Adrenal gland (tissue), 5 donors: ENCODE measurements around the gene MOB2.

Experiments used
- POLR2A ChIP-seq, 2 donors: fragments of 450-650 bp; IDR thresholded peaks; one replicate each; pipeline ENCODE4 v1.6.1; 2017; ENCODE audit warnings: antibody characterized with exemption in 2 of 2, mild to moderate bottlenecking in 2 of 2, moderate library complexity in 1 of 2
- TF ChIP-seq, protein P1 (sequence below), 6 experiments: fragments of 450-650 bp in 4 of 6; fragments of 200-600 bp in 2 of 6; sonication (generic) in 1 of 6; IDR thresholded peaks; 1 replicate in 5 of 6; 2 replicates in 1 of 6; pipeline versions ENCODE4 v1.5.1 to v1.8.0; 2016 to 2021; ENCODE audit warnings: antibody characterized with exemption in 6 of 6, mild to moderate bottlenecking in 2 of 6, moderate library complexity in 1 of 6
- donor health status: DM: no; HTN: no; CAD: no.

DNA sequence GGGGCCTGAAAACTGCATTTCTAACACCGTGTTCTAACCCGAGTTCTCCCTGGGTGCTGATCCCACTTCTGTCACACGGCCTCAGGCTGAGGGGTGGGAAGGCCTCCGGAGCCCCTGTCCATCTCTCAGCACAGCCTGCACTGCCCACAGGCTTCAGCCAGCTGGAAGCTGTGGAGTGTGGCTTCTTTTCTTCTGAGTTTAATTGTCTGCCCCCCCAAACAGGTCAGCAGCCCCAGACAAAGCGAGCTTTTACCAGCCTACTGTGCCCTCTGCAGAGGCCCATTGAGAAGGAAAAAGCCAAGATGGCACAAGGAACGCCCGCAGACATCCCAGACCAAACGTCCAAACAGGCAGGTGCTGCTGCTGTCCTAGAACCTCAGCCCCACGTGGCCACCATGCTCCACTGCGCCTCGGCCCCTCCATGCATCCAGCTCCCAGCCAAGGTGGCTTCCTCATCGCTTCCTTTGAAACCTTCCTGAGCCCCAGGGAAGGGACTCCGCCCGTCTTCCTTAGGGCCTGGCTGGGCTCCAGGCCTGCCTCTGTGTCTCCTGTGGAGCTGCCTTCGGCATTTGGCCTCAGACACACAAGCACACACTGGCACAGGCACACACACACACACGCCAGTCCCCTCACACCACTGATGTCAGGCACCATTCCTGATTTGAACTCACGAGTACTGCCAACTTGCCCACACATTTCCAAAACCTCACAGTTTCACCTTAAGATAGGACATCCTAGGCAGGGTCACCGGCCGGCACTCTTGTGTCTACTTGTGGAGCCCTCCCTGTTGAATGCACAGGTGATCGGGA lies 1.7 kb downstream of the MOB2 start:
- no peak for TF ChIP-seq POLR2A (IDR thresholded peaks at IDR 0.05)
- TF ChIP-seq, protein P1, sequence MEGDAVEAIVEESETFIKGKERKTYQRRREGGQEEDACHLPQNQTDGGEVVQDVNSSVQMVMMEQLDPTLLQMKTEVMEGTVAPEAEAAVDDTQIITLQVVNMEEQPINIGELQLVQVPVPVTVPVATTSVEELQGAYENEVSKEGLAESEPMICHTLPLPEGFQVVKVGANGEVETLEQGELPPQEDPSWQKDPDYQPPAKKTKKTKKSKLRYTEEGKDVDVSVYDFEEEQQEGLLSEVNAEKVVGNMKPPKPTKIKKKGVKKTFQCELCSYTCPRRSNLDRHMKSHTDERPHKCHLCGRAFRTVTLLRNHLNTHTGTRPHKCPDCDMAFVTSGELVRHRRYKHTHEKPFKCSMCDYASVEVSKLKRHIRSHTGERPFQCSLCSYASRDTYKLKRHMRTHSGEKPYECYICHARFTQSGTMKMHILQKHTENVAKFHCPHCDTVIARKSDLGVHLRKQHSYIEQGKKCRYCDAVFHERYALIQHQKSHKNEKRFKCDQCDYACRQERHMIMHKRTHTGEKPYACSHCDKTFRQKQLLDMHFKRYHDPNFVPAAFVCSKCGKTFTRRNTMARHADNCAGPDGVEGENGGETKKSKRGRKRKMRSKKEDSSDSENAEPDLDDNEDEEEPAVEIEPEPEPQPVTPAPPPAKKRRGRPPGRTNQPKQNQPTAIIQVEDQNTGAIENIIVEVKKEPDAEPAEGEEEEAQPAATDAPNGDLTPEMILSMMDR (IDR thresholded peaks at IDR 0.05) = no peak
